Measurements from ENCODE around the gene LMO1. TPM values are rescaled to one million over a fixed set of nuclear protein-coding genes. Genes with fewer than 3 reads are reported as not detected.

The LMO1 gene
- total RNA-seq, 2 experiments from 2014 or later = not detected

DNA sequence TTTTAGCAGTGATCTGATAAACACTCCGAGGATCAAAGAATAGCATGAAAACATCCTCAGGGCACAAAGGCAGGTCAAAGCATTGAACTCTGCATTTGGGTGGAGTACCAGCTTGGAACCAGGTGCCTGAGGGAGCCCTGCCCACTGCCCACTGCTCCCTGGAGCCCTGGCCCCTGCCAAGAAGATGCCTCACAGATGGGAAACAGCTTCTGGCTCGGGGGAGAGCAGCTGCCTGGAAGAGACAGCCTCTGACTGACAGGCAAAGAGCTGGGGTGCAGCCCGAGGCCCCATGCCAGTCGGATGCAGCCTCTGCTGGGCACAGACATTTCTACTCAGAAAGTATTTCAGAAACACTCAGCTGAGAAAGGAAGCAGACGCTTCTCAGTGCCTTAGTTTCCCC lies 13.2 kb downstream of the LMO1 start:
- Histone ChIP-seq H3K27me3 (ENCODE audit: control insufficient read depth in 1 of 2, insufficient read depth in 2 of 2, low read length in 2 of 2) (no peaks in the 10 kb centered on the region), H3K27ac (ENCODE audit: low read depth in 1 of 2, low read length in 2 of 2) (no peak overlapping the region), H3K4me3 (ENCODE audit: low read length) (no peak overlapping the region), H3K36me3 (ENCODE audit: insufficient read depth, low read length) (no peaks in the 10 kb centered on the region), H3K9me3 (ENCODE audit: control insufficient read depth in 1 of 2, insufficient read depth in 1 of 2, low read length in 2 of 2) (no peaks in the 10 kb centered on the region), H3K4me1 (ENCODE audit: insufficient read depth, low read length) (no peaks in the 10 kb centered on the region)
- peaks cover 8% of the 10 kb centered on the region for H3K27me3 Mint-ChIP-seq
- H3K4me1 Mint-ChIP-seq (ENCODE audit: low read depth) = no peaks in the 10 kb centered on the region
- ChIA-PET POLR2A (no interaction called here), CTCF (no interaction called here)
- no peak overlapping the region for H3K4me3 Mint-ChIP-seq
- no peak overlapping the region for H3K27ac Mint-ChIP-seq
- intact Hi-C loops (cut with DNase I, micrococcal nuclease) = no loop called here
- H3K9me3 Mint-ChIP-seq = no peaks in the 10 kb centered on the region
- no peaks in the 10 kb centered on the region for H3K36me3 Mint-ChIP-seq (ENCODE audit: low read depth)
- DNase-seq (peak in 1 of 14 experiments; percentile 29), ATAC-seq (ENCODE audit: poor library complexity) (no peak)
- TF ChIP-seq, protein P1, sequence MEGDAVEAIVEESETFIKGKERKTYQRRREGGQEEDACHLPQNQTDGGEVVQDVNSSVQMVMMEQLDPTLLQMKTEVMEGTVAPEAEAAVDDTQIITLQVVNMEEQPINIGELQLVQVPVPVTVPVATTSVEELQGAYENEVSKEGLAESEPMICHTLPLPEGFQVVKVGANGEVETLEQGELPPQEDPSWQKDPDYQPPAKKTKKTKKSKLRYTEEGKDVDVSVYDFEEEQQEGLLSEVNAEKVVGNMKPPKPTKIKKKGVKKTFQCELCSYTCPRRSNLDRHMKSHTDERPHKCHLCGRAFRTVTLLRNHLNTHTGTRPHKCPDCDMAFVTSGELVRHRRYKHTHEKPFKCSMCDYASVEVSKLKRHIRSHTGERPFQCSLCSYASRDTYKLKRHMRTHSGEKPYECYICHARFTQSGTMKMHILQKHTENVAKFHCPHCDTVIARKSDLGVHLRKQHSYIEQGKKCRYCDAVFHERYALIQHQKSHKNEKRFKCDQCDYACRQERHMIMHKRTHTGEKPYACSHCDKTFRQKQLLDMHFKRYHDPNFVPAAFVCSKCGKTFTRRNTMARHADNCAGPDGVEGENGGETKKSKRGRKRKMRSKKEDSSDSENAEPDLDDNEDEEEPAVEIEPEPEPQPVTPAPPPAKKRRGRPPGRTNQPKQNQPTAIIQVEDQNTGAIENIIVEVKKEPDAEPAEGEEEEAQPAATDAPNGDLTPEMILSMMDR (IDR thresholded peaks at IDR 0.05) = no peak

DNA sequence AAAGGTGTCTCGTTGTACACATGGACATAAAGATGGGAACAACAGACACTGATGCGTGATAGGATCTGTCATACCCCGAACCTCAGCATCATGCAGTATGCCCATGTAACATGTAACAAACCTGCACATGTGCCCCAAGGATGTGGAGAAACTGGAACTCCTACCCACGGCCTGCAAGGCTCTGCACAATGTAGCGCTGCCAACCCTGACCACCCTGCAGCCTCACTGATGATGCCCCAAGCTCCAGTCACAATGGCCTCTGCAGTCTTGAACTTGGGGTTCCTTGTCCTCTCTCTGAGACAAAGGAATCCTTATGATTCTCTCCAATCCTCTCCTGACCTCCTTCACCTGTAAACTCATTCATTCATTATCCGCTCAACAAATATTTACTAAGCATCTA lies 14.2 kb downstream of the LMO1 start:
- CTCF ChIA-PET = no interaction called here
- Mint-ChIP-seq H3K27me3 (peaks cover 8% of the 10 kb centered on the region), H3K4me1 (ENCODE audit: low read depth) (no peaks in the 10 kb centered on the region), H3K4me3 (no peak overlapping the region), H3K36me3 (ENCODE audit: low read depth) (no peaks in the 10 kb centered on the region), H3K27ac (no peak overlapping the region), H3K9me3 (no peaks in the 10 kb centered on the region)
- POLR2A ChIA-PET = no interaction called here
- no peaks in the 10 kb centered on the region for H3K36me3 ChIP-seq (ENCODE audit: insufficient read depth, low read length)
- H3K27ac ChIP-seq (ENCODE audit: low read depth in 1 of 2, low read length in 2 of 2) = no peak overlapping the region
- TF ChIP-seq, protein P1 (IDR thresholded peaks at IDR 0.05) = no peak
- ATAC-seq (ENCODE audit: poor library complexity) = no peak
- H3K9me3 ChIP-seq (ENCODE audit: control insufficient read depth in 1 of 2, insufficient read depth in 1 of 2, low read length in 2 of 2) = no peaks in the 10 kb centered on the region
- no peaks in the 10 kb centered on the region for H3K27me3 ChIP-seq (ENCODE audit: control insufficient read depth in 1 of 2, insufficient read depth in 2 of 2, low read length in 2 of 2)
- H3K4me1 ChIP-seq (ENCODE audit: insufficient read depth, low read length) = no peaks in the 10 kb centered on the region
- no peak for DNase-seq
- intact Hi-C loops (cut with DNase I, micrococcal nuclease) = no loop called here
- no peak overlapping the region for H3K4me3 ChIP-seq (ENCODE audit: low read length)

DNA sequence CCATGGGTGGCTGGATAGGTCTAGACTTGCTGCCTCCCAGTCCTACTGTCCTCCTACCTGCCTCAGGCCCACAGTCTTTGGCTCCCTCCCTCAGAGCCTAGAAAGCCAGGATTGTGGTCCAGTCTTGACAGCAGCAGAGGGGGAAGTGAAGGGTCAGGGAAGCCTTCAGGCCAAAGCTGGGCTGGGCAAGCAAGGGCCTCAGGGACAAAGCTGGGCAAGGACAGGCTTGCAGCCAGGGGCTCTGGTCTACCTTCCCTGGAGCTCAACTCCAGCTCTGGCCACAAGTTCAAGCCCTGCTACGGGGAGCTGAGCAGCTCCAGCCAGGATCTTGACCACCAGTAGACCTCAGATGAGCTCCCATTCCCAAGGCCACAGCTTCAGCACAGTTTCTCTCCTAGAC lies 14.9 kb downstream of the LMO1 start:
- ChIA-PET POLR2A (no interaction called here), CTCF (no interaction called here)
- Histone ChIP-seq H3K9me3 (ENCODE audit: control insufficient read depth in 1 of 2, insufficient read depth in 1 of 2, low read length in 2 of 2) (no peaks in the 10 kb centered on the region), H3K4me1 (ENCODE audit: insufficient read depth, low read length) (no peaks in the 10 kb centered on the region), H3K27me3 (ENCODE audit: control insufficient read depth in 1 of 2, insufficient read depth in 2 of 2, low read length in 2 of 2) (no peaks in the 10 kb centered on the region), H3K27ac (ENCODE audit: low read depth in 1 of 2, low read length in 2 of 2) (no peak overlapping the region), H3K4me3 (ENCODE audit: low read length) (no peak overlapping the region), H3K36me3 (ENCODE audit: insufficient read depth, low read length) (no peaks in the 10 kb centered on the region)
- TF ChIP-seq, protein P1 (IDR thresholded peaks at IDR 0.05) = no peak
- Mint-ChIP-seq H3K4me1 (ENCODE audit: low read depth) (no peaks in the 10 kb centered on the region), H3K4me3 (no peak overlapping the region), H3K27me3 (peaks cover 8% of the 10 kb centered on the region), H3K36me3 (ENCODE audit: low read depth) (no peaks in the 10 kb centered on the region), H3K27ac (no peak overlapping the region), H3K9me3 (no peaks in the 10 kb centered on the region)
- ATAC-seq (ENCODE audit: poor library complexity) (no peak), DNase-seq (peak in 1 of 14 experiments; percentile 22)
- intact Hi-C loops (cut with DNase I, micrococcal nuclease) = no loop called here
